ENCODE measurements around the gene MICU1.
"Not testable (repeated sequence)": the region's sequence is repeated elsewhere in the genome, so short reads cannot be mapped to it uniquely, and the experiment has no call there.

The MICU1 gene

GRCh38 chr10:72502581-72502980, 123.3 kb downstream of the MICU1 start:
- no peak for DNase-seq

GRCh38 chr10:72499701-72500100, 126.2 kb downstream of the MICU1 start:
- DNase-seq, result no peak

GRCh38 chr10:72490951-72491350, 134.9 kb downstream of the MICU1 start:
- DNase-seq, result no peak

GRCh38 chr10:72487521-72487920, 138.4 kb downstream of the MICU1 start:
- no peak for DNase-seq

GRCh38 chr10:72487116-72487515, 138.8 kb downstream of the MICU1 start:
- no peak for DNase-seq

GRCh38 chr10:72485701-72486100, 140.2 kb downstream of the MICU1 start:
- no peak for DNase-seq

- no peak for DNase-seq
Measured at GRCh38 chr10:72484521-72484920, 141.4 kb downstream of the MICU1 start.

- no peak for DNase-seq
Measured at GRCh38 chr10:72483471-72483870, 142.4 kb downstream of the MICU1 start.

- DNase-seq, result no peak
Measured at GRCh38 chr10:72480861-72481260, 145.0 kb downstream of the MICU1 start.

GRCh38 chr10:72477463-72477862, 148.4 kb downstream of the MICU1 start:
- DNase-seq, result no peak

GRCh38 chr10:72472306-72472705, 153.6 kb downstream of the MICU1 start:
- no peak for DNase-seq

- DNase-seq, result no peak
Measured at GRCh38 chr10:72470666-72471065, 155.2 kb downstream of the MICU1 start.

GRCh38 chr10:72467064-72467463, 158.8 kb downstream of the MICU1 start:
- not testable (repeated sequence) for DNase-seq

- no peak for DNase-seq
Measured at GRCh38 chr10:72466018-72466417, 159.9 kb downstream of the MICU1 start.

GRCh38 chr10:72464438-72464837, 161.4 kb downstream of the MICU1 start:
- no peak for DNase-seq

GRCh38 chr10:72462261-72462660, 163.6 kb downstream of the MICU1 start:
- DNase-seq, result no peak

- DNase-seq, result no peak
Measured at GRCh38 chr10:72461085-72461484, 164.8 kb downstream of the MICU1 start.

- DNase-seq, result no peak
Measured at GRCh38 chr10:72460284-72460876, 165.5 kb downstream of the MICU1 start.

GRCh38 chr10:72459301-72459700, 166.6 kb downstream of the MICU1 start:
- no peak for DNase-seq

GRCh38 chr10:72455889-72456595, 169.8 kb downstream of the MICU1 start:
- no peak for DNase-seq

GRCh38 chr10:72449941-72450441, 175.9 kb downstream of the MICU1 start:
- DNase-seq, result no peak

- DNase-seq, result no peak
Measured at GRCh38 chr10:72445851-72446250, 180.0 kb downstream of the MICU1 start.

- DNase-seq, result not testable (repeated sequence)
Measured at GRCh38 chr10:72442969-72443368, 182.9 kb downstream of the MICU1 start.

- no peak for DNase-seq
Measured at GRCh38 chr10:72435570-72435969, 190.3 kb downstream of the MICU1 start.

- DNase-seq, result not testable (repeated sequence)
Measured at GRCh38 chr10:72430936-72431335, 194.9 kb downstream of the MICU1 start.

All from stimulated activated CD4-positive, alpha-beta T cell treated with anti-CD3 and anti-CD28 coated beads, Interleukin-4, amount 100 ng/mL, for 4 hours (primary cell).